ENCODE measurements around the gene LHX1.

Gene LHX1

DNA sequence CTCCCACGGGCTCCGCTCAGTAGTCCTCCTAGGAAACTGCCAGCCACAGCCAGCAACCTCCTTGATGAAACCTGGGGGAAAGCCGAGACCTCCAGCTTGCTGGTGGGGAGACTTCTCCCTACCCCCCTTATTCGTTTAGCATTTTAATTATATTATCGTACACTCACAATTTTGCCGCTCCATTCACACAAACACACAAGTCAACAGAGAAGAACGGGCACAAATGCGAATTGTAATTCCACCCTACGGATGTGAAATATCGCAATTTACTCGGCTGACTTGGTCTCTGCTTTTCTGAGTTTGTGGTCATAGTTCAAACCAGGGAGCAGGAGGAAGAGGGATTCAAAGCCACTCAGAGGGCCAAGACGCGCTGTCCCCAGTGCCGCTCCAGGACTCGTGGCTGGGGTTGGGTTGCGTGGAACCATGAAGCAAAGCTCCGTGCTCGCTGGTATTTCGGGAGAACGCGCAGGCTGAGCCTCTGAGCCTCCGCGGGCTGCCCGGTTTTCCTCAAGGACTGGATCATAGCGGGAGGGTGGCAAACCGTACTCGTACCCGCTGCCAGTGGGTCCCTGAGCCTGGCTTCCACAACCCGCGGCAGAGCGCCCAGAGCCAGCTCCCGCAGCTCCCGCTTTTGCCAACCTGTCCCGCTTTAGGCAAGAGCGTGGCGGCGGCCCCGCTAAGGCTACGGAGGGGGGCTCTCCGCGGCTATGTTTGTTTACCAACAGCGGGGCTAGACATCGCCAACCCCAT, 2.0 kb downstream of the LHX1 start:
- no peak for DNase-seq (ENCODE audit: low spot score)

DNA sequence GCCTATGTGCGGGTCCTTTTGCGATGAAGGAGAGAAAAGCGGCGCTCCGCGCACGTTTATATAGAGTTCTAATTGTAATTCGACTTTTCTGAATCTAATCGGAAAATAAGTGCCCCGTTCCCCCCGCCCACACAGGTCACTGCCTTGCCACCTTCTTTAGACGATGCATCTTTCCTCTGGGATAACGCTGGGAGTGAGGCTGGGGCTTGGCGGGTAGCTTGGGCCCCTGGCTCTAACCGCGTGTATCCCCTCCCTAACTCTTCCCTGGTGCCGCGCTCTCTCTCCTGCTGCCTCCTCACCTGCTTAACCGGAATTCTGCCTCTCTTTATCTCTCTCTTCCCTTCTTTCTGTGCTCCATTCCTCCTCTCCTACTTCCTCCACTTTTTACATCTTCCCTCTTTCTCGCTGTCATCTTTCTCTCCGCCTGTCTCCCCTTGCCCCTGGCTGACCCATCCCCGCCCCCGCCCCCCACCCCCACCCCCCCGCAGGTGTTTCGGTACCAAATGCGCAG, 2.6 kb downstream of the LHX1 start:
- no peak for DNase-seq (ENCODE audit: low spot score)

DNA sequence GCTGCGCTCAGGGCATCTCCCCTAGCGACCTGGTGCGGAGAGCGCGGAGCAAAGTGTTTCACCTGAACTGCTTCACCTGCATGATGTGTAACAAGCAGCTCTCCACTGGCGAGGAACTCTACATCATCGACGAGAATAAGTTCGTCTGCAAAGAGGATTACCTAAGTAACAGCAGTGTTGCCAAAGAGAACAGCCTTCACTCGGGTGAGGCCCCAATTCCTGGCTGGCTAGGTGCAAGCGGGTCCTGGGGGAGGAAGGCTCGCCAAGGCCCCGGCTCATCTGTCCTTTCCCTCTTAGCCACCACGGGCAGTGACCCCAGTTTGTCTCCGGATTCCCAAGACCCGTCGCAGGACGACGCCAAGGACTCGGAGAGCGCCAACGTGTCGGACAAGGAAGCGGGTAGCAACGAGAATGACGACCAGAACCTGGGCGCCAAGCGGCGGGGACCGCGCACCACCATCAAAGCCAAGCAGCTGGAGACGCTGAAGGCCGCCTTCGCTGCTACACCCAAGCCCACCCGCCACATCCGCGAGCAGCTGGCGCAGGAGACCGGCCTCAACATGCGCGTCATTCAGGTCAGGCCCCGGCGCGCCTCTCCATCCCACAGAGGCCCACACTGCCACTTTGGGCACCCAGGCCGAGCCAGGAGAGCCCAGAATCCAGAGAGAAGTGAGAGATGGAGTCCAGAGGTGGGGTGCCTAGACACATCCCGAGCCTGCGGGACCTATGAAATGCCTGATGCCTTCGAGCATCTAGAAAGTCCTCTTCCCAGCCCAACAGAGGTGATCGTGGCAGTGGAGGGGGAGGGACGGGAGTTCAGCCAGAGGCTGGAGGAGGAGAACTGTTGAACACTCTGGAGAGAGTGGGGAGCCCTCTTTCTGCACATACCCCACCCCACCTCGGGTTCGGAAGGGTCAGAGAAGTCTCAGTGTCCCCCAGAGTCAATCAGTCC, 3.3 kb downstream of the LHX1 start:
- no peak for DNase-seq (ENCODE audit: low spot score)

DNA sequence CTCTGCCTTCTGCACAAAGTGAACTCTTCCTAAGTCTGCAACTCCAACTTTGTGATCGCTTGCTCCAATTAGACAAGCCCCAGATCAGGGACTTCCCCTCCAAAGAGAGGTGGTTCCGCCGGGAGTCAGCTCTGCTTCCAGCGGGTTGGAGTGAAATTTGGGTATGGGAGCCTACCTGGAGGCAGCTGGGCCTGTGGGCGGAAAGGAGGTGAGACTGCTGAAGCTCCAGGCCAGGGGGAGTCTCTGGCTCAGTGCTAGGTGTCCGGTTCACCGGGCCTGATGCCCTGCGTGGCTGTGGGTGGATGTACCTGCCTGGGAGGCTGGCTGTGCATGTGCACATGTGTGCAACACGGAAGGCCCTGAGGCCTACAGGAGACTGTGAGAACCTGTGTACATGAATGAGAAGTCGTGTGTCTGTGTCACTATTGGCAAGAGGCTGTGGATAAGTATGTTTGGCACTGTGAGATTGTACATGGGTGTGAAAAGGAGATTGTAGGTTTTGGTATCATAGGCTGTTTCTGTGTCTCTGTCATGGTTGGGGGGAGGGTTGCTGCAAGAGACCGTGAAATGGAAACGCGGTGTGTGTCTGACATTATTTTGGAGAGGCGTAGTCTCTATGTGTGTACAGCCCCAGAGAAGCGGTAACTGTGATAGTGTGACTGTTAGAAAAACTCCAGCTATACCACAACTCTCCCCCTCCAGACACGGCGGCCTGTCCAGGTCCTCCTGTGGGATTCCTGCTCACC, 4.2 kb downstream of the LHX1 start:
- DNase-seq (ENCODE audit: low spot score), result no peak

DNA sequence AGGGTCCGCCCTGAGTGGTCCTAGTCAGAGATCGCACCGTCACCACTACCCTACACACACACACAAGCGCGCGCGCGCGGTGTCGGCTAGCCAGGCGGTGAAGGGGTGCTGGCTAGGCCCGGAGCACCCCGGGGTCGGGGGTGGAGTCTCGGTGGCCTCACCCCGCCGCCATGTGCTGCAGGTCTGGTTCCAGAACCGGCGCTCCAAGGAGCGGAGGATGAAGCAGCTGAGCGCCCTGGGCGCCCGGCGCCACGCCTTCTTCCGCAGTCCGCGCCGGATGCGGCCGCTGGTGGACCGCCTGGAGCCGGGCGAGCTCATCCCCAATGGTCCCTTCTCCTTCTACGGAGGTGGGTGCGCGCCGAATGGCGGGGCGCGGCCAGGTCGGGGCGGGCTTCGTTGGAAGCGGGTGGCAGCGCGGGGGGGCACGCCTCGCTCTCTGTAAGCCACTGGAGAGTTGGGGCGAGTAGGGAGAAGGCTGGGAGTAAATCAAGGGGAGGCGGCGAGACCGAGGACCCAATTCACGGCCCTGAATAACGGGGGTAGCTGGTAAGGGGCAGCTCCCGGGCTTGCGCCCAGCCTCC, 4.8 kb downstream of the LHX1 start:
- no peak for DNase-seq (ENCODE audit: low spot score)

DNA sequence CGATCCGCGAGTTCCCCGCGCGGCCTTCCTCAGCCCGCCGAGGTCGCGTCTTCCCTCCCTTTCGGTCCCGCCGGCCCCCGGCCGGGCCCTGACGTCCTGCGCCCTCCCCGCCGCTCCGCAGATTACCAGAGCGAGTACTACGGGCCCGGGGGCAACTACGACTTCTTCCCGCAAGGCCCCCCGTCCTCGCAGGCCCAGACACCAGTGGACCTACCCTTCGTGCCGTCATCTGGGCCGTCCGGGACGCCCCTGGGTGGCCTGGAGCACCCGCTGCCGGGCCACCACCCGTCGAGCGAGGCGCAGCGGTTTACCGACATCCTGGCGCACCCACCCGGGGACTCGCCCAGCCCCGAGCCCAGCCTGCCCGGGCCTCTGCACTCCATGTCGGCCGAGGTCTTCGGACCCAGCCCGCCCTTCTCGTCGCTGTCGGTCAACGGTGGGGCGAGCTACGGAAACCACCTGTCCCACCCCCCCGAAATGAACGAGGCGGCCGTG, 5.4 kb downstream of the LHX1 start:
- no peak for DNase-seq (ENCODE audit: low spot score)

DNA sequence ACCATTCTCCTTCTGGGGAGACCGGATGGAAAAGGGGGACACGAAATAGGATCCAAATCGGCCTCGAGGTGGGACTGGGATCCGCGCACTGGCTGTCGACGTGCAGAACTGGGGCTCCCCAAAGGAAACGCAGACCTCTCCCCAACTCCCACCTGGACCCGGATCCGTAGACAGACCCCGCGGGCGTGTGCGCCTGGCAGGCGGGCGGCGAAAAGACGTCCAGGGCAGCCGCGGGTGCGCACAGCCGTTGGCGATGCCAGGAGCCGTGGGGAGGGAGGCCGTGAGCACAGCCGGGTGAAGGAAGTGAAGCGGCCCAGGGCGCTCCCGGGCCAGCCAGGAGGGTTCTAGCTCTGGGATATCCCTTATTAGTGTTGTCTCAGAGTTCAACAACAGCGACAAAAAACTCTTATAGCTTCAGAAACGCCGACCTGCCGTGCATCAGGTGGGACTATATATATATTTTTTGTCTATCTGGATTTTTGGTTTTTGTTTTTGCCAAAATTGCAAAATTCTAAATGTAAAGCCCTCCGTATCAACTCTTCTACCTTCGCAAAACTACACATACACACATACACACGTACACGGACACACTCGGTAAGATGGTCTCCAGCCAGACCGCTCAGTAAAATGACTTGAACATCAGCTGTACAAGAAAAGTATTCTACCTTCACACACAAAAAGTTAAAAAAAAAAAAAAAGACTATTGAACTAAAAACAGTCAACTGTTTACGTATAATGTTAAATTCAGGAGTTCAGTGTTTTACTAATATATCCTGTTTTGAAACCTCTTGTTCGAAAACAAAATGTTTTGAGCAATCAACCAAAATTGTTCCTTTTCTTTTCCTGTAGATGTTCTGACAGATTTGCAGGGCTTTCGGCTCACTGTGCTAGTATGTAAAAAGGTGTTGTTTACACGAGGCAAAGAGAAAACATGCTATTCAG, 6.2 kb downstream of the LHX1 start:
- DNase-seq (ENCODE audit: low spot score), result no peak

DNA sequence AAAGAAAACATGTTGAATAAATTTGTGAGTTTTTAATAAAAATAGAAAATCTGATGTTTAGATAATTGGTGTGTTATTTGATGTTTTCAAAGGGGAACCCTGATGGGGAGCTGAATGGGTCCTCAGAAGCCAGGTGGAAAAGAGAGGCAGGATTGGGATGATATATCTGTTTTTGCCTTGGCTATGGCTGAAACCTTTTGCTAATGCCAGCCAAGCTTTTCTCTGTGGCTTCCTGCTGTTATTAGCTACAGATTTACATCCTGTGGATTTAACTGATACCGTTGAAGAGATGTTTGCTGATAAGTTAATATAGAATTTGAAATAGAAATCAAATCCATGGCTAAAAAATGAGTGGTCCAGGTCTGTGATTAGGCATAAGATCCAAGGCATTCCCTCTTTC, 7.3 kb downstream of the LHX1 start:
- DNase-seq (ENCODE audit: low spot score), result no peak

DNA sequence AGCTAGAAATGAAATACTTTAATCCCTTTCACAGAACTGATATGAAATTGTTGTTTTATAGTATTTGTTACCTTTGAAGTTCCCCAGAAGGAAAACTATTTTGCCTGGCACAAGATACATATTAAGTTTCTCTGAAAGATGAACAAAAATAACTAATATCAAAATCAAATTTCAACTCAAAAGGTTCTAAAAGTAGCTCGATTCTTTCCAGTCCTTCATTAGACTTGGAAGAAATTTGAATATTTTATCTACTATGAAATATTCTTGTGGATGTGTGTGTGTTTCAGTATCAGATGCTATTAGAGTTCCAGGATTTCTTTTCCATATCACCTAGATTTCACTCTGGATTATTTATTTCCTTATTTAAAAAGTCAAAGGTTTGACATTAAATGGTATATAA, 7.9 kb downstream of the LHX1 start:
- no peak for DNase-seq (ENCODE audit: low spot score)

DNA sequence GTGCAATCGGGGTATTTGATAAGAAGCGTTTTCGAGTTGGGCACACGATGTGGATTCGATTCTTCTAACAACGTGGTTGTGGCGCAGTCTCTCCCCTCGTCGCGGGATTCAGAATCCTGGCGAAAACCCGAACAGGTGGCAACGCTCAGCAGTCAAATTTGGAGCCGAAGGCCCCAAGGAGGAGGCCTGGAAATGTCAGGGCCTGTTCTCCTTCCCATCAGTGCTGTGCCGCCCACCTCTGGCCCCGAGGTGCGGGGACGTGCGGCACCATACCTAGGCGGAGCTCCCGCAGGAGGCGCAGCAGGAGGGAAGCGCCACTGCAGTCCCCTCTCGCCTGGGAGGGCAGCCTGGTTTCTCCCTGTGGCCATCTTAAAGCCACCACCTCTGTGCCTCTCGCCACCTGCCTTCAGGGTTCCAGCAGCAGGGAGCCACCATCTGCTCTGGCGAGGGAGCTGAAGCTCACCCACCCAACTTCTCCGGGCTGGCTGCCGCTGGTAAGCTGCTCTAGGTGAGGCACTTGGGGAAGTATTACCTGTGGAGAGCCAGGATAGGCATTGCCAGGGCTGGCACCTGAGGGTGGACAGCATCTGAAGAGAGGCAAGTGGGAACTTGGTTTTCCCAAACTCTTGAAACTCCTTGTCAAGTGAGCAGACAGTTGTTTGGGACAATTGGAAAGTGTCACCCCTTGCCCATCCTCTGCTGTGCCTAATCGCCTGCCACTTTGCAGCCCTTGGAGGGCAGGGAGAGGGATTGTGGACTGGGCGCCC, 8.9 kb downstream of the LHX1 start:
- no peak for DNase-seq (ENCODE audit: low spot score)

DNA sequence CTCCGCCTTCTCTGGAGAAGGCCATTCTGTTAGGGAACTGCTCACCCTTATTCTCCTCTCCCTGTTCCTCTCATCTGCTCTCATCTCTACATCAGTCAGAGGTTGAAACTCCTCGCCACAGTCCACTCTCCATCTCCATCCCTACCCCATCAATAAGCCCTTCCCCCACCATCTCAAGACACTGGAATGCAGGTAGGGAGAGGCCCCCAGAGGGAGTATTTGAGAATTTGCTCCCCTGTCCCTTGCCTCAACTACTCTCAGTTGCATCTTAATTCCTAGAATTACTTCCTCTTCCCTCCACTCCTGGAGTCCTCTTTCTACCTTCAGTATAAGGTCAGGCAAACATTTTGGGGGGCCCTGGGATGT, 9.4 kb downstream of the LHX1 start:
- DNase-seq (ENCODE audit: low spot score), result no peak

DNA sequence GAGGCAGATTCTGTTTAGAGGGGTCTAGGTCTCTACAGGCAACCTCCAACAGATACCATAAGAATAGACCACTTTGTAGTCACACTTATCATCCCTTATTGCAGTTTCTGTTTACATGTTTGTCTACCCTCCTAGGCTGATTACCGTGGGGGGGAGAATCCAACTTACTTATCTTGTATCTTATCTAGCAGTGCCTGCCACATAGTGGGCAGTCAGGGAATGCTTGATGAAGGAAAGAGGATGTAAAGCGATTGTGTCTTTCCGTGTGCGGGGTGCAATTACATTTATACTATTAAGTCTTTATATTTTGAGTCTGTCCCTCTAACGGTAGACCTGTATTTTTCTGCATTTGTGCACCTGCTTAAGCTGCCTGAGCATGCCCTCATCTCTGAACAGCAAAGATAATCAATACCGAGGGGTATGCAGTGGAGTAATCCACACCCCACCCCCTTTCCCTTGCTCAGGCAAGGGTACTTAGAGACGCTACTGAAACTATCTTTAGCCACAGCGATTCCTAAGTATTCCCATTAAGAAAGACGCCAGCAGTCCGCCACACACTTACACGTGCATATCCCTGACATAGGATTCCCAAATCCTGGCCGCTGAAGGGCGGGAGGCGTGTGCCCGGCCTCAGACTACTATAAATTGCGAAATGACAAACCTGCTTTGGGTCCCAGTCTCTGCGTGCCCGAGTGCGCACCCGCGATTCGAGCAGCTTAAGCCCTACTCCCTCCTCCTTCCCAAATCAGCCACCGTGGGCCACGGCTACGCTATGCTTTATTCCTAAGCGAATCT, 10.8 kb downstream of the LHX1 start:
- DNase-seq (ENCODE audit: low spot score), result no peak

DNA sequence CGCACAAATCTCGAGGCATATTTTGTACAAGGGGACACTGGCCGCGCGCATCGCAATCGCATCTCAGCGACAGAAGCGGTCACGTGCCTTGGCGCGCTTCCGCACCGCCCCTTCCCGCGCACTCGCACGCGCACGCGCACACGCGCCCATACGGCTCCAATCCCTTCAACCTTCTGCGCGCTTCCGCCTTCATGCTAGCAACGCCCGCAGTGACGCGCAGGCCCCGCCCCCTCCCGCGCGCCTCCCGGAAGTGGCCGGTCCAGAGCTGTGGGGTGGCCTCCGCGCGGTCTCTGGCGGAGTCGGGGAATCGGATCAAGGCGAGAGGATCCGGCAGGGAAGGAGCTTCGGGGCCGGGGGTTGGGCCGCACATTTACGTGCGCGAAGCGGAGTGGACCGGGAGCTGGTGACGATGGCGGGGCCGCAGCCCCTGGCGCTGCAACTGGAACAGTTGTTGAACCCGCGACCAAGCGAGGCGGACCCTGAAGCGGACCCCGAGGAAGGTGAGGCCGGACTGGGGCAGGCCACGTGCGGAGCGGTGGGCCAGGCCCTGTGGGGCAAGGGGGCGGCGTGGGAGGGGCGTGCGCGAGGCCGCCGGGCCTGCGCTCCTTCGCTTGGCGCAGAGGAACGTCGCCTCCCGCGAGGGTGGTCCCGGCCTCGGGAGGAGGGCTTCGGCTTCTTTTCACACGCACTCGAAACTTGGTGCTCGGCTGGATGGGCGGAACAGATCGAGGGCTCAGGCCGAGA, 11.6 kb downstream of the LHX1 start, which contains the start of gene AATF:
Gene AATF, plus strand, starts transcription at position 238 of the 744 bp plus-strand sequence. Its CDS starts 172 bp downstream, at position 410.
- peak; percentile 97 for DNase-seq (ENCODE audit: low spot score)

DNA sequence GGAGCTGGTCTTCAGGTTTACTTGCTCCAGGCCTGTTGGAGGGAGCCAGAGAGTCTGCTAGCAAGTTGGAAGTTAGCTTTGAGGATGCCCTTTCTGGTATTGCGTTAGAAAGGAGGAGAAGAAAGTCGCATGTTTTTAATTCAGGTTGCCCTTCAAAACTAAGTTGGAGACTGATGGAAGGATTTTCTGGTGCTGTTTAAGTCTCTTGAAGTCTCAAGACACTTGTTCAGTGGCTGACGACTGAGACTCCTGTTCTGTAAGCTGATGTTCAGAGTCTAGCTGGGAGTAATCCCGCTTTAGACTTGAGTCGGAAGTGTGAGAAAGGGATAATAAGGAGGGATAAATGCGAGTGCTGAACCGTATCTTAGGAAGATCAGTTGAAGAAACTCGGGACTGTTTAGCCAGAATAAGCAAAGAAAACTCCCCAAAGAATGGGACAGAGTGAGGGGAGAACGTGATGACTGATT, 12.2 kb downstream of the LHX1 start:
- peak; percentile 41 for DNase-seq (ENCODE audit: low spot score)

DNA sequence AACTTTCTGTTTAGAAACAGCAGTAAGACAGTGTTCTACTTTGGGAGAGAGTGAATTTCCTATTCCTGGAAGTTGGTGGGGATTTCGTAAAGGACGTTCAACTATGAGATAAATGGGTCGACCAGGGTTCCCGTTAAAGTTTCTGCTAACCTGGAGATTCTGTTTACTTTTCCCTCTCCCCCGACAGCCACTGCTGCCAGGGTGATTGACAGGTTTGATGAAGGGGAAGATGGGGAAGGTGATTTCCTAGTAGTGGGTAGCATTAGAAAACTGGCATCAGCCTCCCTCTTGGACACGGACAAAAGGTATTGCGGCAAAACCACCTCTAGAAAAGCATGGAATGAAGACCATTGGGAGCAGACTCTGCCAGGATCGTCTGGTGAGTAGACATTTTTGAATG, 12.8 kb downstream of the LHX1 start:
- DNase-seq (ENCODE audit: low spot score), result no peak

DNA sequence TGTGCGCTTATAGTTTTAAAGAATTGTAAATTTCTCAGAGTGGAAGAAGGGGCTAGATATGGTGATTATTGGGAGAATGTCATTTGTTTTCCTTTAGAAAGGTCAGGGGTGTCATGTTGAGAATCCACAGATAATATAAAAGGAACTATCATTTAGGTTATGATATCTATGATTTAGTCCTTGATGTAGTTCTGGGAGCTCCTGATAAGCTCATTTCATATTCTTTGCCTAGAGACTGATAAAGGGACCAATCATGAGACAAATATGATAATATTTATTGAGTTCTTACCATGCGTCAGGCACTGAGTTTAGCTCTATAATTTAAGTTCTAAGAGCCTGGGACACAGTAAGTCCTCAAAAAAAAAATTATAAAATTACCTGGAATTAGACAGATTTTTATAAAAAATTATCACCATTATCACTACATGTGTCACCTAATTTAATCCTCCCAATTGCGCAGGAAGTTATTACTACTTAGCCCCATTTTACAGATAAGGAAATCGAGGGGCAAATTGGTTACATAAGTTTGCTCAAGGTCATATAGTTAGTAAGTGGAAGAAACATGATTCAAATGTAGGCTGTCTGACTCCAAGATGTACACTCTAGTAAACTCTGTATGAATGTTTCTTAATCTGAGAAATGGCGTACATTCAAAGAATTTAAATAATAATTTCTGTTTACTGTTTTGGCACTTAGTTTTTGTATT, 14.0 kb downstream of the LHX1 start:
- DNase-seq (ENCODE audit: low spot score), result no peak

DNA sequence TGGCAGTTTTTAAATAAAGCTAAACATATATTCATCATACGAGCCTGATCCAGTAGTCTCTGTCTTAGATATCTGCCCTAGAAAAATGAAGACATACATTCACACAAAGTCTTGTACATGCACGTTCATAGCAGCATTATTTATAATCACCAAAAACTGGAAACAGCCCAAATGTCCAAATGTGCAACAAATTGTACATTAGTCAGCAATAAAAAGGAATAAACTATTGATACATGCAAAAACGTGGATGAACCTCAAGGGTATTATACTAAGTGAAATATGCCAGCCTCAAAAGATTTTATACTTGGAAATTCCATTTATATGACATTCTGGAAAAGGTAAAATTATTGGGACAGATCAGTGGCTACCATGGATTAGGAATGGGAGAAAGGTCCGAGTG, 34.2 kb downstream of the LHX1 start:
- no peak for DNase-seq (ENCODE audit: low spot score)
